Measurements from ENCODE around the gene ANKS1B. TPM values are rescaled to one million over a fixed set of nuclear protein-coding genes. Genes with fewer than 3 reads are reported as not detected.

ANKS1B gene
- polyA plus RNA-seq, 3 donors = not detected

DNA sequence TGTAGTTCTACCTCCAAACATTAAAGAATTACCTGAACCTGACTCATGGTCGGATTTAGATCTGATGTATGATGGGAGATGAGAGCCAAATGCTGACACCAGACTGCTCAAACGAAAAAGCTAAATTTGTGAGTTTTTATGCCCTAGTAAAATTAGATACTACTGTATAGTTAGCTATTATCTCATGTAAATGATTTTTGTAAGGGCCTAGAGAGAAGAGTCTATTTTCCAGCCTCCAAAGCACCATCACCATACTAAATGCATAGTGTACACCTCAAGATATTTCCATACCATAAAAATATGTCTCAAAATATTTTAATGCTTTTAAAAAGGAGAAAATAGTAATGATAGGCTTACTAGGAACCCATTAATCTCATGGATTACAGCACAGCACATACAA lies 18.3 kb downstream of the ANKS1B start:
- no peaks in the 10 kb centered on the region for H3K4me1 Mint-ChIP-seq
- no peaks in the 10 kb centered on the region for H3K36me3 ChIP-seq (replicated peaks in 1 of 2; ENCODE audit: control insufficient read depth in 1 of 2, insufficient read depth in 2 of 2, low read length in 2 of 2)
- no peak overlapping the region for H3K4me3 Mint-ChIP-seq
- H3K9ac ChIP-seq (ENCODE audit: insufficient read depth, low read length, poor library complexity, severe bottlenecking) = no peak overlapping the region
- peaks cover 0 to 5% (median 0%) of the 10 kb centered on the region in 3 donors for H3K27me3 Mint-ChIP-seq (ENCODE audit: low read depth in 3 of 3)
- intact Hi-C loops (cut with micrococcal nuclease) = no loop called here
- H3K27me3 ChIP-seq (ENCODE audit: control insufficient read depth in 2 of 2, insufficient read depth in 2 of 2, low read length in 2 of 2) = no peaks in the 10 kb centered on the region
- no peak overlapping the region for H3K27ac Mint-ChIP-seq
- H3K27ac ChIP-seq (ENCODE audit: low read depth in 1 of 2, low read length in 2 of 2) = no peak overlapping the region
- no peaks in the 10 kb centered on the region for H3K36me3 Mint-ChIP-seq
- no peak overlapping the region for H2AFZ ChIP-seq (ENCODE audit: insufficient read depth, low read depth, low read length, poor library complexity, severe bottlenecking)
- H3K9me3 Mint-ChIP-seq = peaks cover 0 to 6% (median 2%) of the 10 kb centered on the region in 7 donors
- no peaks in the 10 kb centered on the region for H4K20me1 ChIP-seq (ENCODE audit: insufficient read depth, low read length)
- no peaks in the 10 kb centered on the region for H3K4me1 ChIP-seq (ENCODE audit: control insufficient read depth in 1 of 2, insufficient read depth in 2 of 2, low read length in 2 of 2)
- no peak overlapping the region for H3K4me3 ChIP-seq (replicated peaks in 1 of 3; ENCODE audit: low read depth in 2 of 3, low read length in 3 of 3)
- no peak for DNase-seq
- TF ChIP-seq, protein P1, sequence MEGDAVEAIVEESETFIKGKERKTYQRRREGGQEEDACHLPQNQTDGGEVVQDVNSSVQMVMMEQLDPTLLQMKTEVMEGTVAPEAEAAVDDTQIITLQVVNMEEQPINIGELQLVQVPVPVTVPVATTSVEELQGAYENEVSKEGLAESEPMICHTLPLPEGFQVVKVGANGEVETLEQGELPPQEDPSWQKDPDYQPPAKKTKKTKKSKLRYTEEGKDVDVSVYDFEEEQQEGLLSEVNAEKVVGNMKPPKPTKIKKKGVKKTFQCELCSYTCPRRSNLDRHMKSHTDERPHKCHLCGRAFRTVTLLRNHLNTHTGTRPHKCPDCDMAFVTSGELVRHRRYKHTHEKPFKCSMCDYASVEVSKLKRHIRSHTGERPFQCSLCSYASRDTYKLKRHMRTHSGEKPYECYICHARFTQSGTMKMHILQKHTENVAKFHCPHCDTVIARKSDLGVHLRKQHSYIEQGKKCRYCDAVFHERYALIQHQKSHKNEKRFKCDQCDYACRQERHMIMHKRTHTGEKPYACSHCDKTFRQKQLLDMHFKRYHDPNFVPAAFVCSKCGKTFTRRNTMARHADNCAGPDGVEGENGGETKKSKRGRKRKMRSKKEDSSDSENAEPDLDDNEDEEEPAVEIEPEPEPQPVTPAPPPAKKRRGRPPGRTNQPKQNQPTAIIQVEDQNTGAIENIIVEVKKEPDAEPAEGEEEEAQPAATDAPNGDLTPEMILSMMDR (IDR thresholded peaks at IDR 0.05) = no peak
- H3K79me2 ChIP-seq (ENCODE audit: insufficient read depth, low read length) = no peaks in the 10 kb centered on the region
- H3K9me3 ChIP-seq (replicated peaks in 1 of 2; ENCODE audit: control insufficient read depth in 1 of 2, insufficient read depth in 1 of 2, low read length in 2 of 2) = no peaks in the 10 kb centered on the region
- no peak overlapping the region for H3K4me2 ChIP-seq (replicated peaks; ENCODE audit: extremely low read depth, low read length, poor library complexity, severe bottlenecking)
- WGBS (ENCODE audit: insufficient coverage) = no CpG with 5 or more reads among the region's 2 CpGs

DNA sequence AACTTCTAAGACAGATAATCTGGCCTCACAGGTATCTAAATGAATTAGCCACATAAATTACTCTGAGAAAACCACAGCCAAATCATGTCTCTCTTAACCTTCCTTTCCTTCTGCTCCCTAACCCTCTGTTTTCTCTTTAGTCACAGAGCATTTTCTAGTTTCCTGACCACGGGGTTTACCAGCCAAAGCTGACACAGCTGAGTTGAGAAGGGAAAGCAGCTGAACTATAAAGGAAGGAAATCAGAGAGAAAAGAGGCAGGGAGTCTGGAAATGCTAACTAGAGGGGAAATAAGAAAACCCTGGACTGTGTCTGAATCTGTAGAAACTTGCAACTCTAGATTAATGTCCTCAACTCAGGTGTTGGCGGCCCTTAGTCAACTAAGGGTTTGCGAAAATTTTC lies 24.4 kb downstream of the ANKS1B start:
- TF ChIP-seq, protein P1 (IDR thresholded peaks at IDR 0.05) = no peak
- Histone ChIP-seq H3K4me2 (replicated peaks; ENCODE audit: extremely low read depth, low read length, poor library complexity, severe bottlenecking) (no peak overlapping the region), H3K4me3 (replicated peaks in 1 of 3; ENCODE audit: low read depth in 2 of 3, low read length in 3 of 3) (no peak overlapping the region), H3K36me3 (replicated peaks in 1 of 2; ENCODE audit: control insufficient read depth in 1 of 2, insufficient read depth in 2 of 2, low read length in 2 of 2) (no peaks in the 10 kb centered on the region), H3K27ac (ENCODE audit: low read depth in 1 of 2, low read length in 2 of 2) (no peak overlapping the region), H2AFZ (ENCODE audit: insufficient read depth, low read depth, low read length, poor library complexity, severe bottlenecking) (no peak overlapping the region), H3K79me2 (ENCODE audit: insufficient read depth, low read length) (no peaks in the 10 kb centered on the region), H3K27me3 (ENCODE audit: control insufficient read depth in 2 of 2, insufficient read depth in 2 of 2, low read length in 2 of 2) (no peaks in the 10 kb centered on the region), H3K9me3 (replicated peaks in 1 of 2; ENCODE audit: control insufficient read depth in 1 of 2, insufficient read depth in 1 of 2, low read length in 2 of 2) (no peaks in the 10 kb centered on the region), H3K4me1 (ENCODE audit: control insufficient read depth in 1 of 2, insufficient read depth in 2 of 2, low read length in 2 of 2) (no peaks in the 10 kb centered on the region), H4K20me1 (ENCODE audit: insufficient read depth, low read length) (no peaks in the 10 kb centered on the region), H3K9ac (ENCODE audit: insufficient read depth, low read length, poor library complexity, severe bottlenecking) (no peak overlapping the region)
- intact Hi-C loops (cut with micrococcal nuclease) = no loop called here
- no peak overlapping the region for H3K4me3 Mint-ChIP-seq
- no peak overlapping the region for H3K27ac Mint-ChIP-seq
- peaks cover 0 to 2% (median 0%) of the 10 kb centered on the region in 7 donors for H3K9me3 Mint-ChIP-seq
- WGBS (ENCODE audit: insufficient coverage) = no CpG with 5 or more reads among the region's 3 CpGs
- H3K4me1 Mint-ChIP-seq = no peaks in the 10 kb centered on the region
- no peak for DNase-seq
- peaks cover 0 to 4% (median 1%) of the 10 kb centered on the region in 3 donors for H3K27me3 Mint-ChIP-seq (ENCODE audit: low read depth in 3 of 3)
- no peaks in the 10 kb centered on the region for H3K36me3 Mint-ChIP-seq

Measured in CD14-positive monocyte (primary cell).